PFSK-1 (cell line): Measurements from ENCODE around the gene UBL3.

ENCODE experiments used
- FOXP2 ChIP-seq: optimal IDR thresholded peaks from 2 replicates; pipeline ENCODE3; 2011; ENCODE audit warnings: borderline replicate concordance, control low read depth, inconsistent platforms; ENCODE audit not compliant: insufficient read depth; ENCODE audit errors: extremely low read length, extremely low read depth
- POLR2AphosphoS5 ChIP-seq: IDR thresholded peaks from 2 replicates; pipeline ENCODE4 v1.6.1; 2012; ENCODE audit warnings: low read depth, mild to moderate bottlenecking, control low read depth, low read length, moderate library complexity
- SIN3A ChIP-seq: IDR thresholded peaks from 2 replicates; pipeline ENCODE4 v1.6.1; 2012; ENCODE audit warnings: mild to moderate bottlenecking, low read length, moderate library complexity, borderline replicate concordance; ENCODE audit not compliant: insufficient read depth
- TAF1 ChIP-seq: IDR thresholded peaks from 2 replicates; pipeline ENCODE4 v1.6.1; 2012; ENCODE audit warnings: low read length, control low read depth, borderline replicate concordance; ENCODE audit not compliant: insufficient read depth
- TF ChIP-seq, protein P1 (sequence below), 2 experiments: IDR thresholded peaks; 2 replicates each; pipeline versions ENCODE4 v1.6.1 to v1.8.0; 2011 to 2012; ENCODE audit warnings: low read depth in 2 of 2, low read length in 2 of 2, control low read depth in 1 of 2, inconsistent platforms in 1 of 2, mild to moderate bottlenecking in 1 of 2, moderate library complexity in 1 of 2; ENCODE audit not compliant: insufficient read depth in 1 of 2

DNA sequence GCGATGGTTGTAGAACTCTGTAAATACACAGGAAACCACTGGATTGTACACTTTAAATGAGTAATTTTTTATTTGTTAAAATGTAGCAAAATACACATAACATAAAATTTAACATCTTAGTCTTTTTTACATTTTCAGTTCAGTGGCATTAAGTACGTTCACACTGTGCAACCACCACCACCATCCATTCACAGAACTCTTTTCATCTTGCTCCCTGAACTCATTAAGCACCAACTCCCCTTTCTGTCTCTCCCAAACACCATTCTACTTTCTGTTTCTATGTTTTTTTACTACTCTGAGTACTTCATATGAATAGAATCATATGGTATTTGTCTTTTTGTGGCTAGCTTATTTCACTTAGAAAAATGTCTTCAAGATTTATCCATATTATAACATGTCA lies 2.7 kb upstream of the UBL3 start:
- TF ChIP-seq POLR2AphosphoS5 (no peak), SIN3A (no peak), TAF1 (no peak), FOXP2 (no peak)
- TF ChIP-seq, protein P1, sequence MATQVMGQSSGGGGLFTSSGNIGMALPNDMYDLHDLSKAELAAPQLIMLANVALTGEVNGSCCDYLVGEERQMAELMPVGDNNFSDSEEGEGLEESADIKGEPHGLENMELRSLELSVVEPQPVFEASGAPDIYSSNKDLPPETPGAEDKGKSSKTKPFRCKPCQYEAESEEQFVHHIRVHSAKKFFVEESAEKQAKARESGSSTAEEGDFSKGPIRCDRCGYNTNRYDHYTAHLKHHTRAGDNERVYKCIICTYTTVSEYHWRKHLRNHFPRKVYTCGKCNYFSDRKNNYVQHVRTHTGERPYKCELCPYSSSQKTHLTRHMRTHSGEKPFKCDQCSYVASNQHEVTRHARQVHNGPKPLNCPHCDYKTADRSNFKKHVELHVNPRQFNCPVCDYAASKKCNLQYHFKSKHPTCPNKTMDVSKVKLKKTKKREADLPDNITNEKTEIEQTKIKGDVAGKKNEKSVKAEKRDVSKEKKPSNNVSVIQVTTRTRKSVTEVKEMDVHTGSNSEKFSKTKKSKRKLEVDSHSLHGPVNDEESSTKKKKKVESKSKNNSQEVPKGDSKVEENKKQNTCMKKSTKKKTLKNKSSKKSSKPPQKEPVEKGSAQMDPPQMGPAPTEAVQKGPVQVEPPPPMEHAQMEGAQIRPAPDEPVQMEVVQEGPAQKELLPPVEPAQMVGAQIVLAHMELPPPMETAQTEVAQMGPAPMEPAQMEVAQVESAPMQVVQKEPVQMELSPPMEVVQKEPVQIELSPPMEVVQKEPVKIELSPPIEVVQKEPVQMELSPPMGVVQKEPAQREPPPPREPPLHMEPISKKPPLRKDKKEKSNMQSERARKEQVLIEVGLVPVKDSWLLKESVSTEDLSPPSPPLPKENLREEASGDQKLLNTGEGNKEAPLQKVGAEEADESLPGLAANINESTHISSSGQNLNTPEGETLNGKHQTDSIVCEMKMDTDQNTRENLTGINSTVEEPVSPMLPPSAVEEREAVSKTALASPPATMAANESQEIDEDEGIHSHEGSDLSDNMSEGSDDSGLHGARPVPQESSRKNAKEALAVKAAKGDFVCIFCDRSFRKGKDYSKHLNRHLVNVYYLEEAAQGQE (IDR thresholded peaks at IDR 0.05; ENCODE audit: insufficient read depth in 1 of 2, low read depth in 2 of 2, low read length in 2 of 2), result no peak
